Measurements from ENCODE around the gene CSF3R.

- no peak for TF ChIP-seq POLR2A (IDR thresholded peaks at IDR 0.05; ENCODE audit: low read depth)
- TF ChIP-seq CTCF (IDR thresholded peaks at IDR 0.05), result no peak
- TF ChIP-seq POLR2AphosphoS5 (IDR thresholded peaks at IDR 0.05), result no peak
Measured at GRCh38 chr1:36486439-36487335, 4.0 kb upstream of the CSF3R start.
